ENCODE measurements around the gene TLL2. TPM values are rescaled to one million over a fixed set of nuclear protein-coding genes. Genes with fewer than 3 reads are reported as not detected.

Gene TLL2
- total and polyA plus RNA-seq, 7 experiments from 2014 or later = 0.24 TPM; not detected in 6

- intact Hi-C loops (cut with micrococcal nuclease) = no loop called here
- Mint-ChIP-seq H3K9me3 (peaks cover 0 to 2% (median 0%) of the 10 kb centered on the region in 11 donors), H3K36me3 (no peaks in the 10 kb centered on the region), H3K27ac (no peak overlapping the region), H3K4me1 (no peaks in the 10 kb centered on the region), H3K27me3 (peaks cover 9 to 36% (median 35%) of the 10 kb centered on the region in 5 donors), H3K4me3 (no peak overlapping the region)
- H3K27me3 ChIP-seq (ENCODE audit: control insufficient read depth in 2 of 2, insufficient read depth in 2 of 2, low read length in 2 of 2) = peaks cover 0 to 6% of the 10 kb centered on the region in 2 donors
- DNase-seq = no peak
- POLR2A ChIA-PET = no interaction called here
- H3K36me3 ChIP-seq (ENCODE audit: control insufficient read depth in 2 of 3, insufficient read depth in 3 of 3, low read length in 3 of 3) = no peaks in the 10 kb centered on the region
- H3K4me1 ChIP-seq (ENCODE audit: control insufficient read depth in 2 of 2, insufficient read depth in 2 of 2, low read length in 2 of 2) = no peaks in the 10 kb centered on the region
- no peak overlapping the region for H3K4me3 ChIP-seq (ENCODE audit: low read length)
- H3K27ac ChIP-seq (ENCODE audit: low read depth, low read length) = no peak overlapping the region
- no peaks in the 10 kb centered on the region for H3K9me3 ChIP-seq (ENCODE audit: control insufficient read depth in 2 of 3, low read length in 3 of 3)
- CTCF ChIA-PET = no interaction called here
- ATAC-seq = no peak
Observed at GRCh38 chr10:96427291-96427690, 86.4 kb downstream of the TLL2 start.

GRCh38 chr10:96422525-96422924 lies 91.2 kb downstream of the TLL2 start:
- ChIA-PET POLR2A (no interaction called here), CTCF (interaction anchor here (1.3 kb wide), 1 partner anchor 28 kb away, joined by 3 read pairs; no protein-coding TSS in a partner anchor)
- ATAC-seq = no peak
- H3K36me3 Mint-ChIP-seq = no peaks in the 10 kb centered on the region
- Histone ChIP-seq H3K4me3 (ENCODE audit: low read length) (no peak overlapping the region), H3K36me3 (ENCODE audit: control insufficient read depth in 2 of 3, insufficient read depth in 3 of 3, low read length in 3 of 3) (no peaks in the 10 kb centered on the region), H3K27me3 (ENCODE audit: control insufficient read depth in 2 of 2, insufficient read depth in 2 of 2, low read length in 2 of 2) (peaks cover 0 to 6% of the 10 kb centered on the region in 2 donors), H3K4me1 (ENCODE audit: control insufficient read depth in 2 of 2, insufficient read depth in 2 of 2, low read length in 2 of 2) (no peaks in the 10 kb centered on the region), H3K27ac (ENCODE audit: low read depth, low read length) (no peak overlapping the region), H3K9me3 (ENCODE audit: control insufficient read depth in 2 of 3, low read length in 3 of 3) (no peaks in the 10 kb centered on the region)
- no peak overlapping the region for H3K4me3 Mint-ChIP-seq
- H3K9me3 Mint-ChIP-seq = no peaks in the 10 kb centered on the region
- DNase-seq = no peak
- H3K27ac Mint-ChIP-seq = no peak overlapping the region
- H3K27me3 Mint-ChIP-seq = peaks cover 0 to 35% (median 7%) of the 10 kb centered on the region in 5 donors
- intact Hi-C loops (cut with micrococcal nuclease) = no loop called here
- H3K4me1 Mint-ChIP-seq = no peaks in the 10 kb centered on the region

- ATAC-seq = no peak
- Mint-ChIP-seq H3K27ac (no peak overlapping the region), H3K9me3 (no peaks in the 10 kb centered on the region), H3K27me3 (peaks cover 0 to 30% (median 7%) of the 10 kb centered on the region in 5 donors), H3K4me1 (no peaks in the 10 kb centered on the region), H3K36me3 (no peaks in the 10 kb centered on the region), H3K4me3 (no peak overlapping the region)
- Histone ChIP-seq H3K27me3 (ENCODE audit: control insufficient read depth in 2 of 2, insufficient read depth in 2 of 2, low read length in 2 of 2) (peaks cover 0 to 6% of the 10 kb centered on the region in 2 donors), H3K27ac (ENCODE audit: low read depth, low read length) (no peak overlapping the region), H3K4me3 (ENCODE audit: low read length) (no peak overlapping the region), H3K4me1 (ENCODE audit: control insufficient read depth in 2 of 2, insufficient read depth in 2 of 2, low read length in 2 of 2) (no peaks in the 10 kb centered on the region), H3K9me3 (ENCODE audit: control insufficient read depth in 2 of 3, low read length in 3 of 3) (no peaks in the 10 kb centered on the region), H3K36me3 (ENCODE audit: control insufficient read depth in 2 of 3, insufficient read depth in 3 of 3, low read length in 3 of 3) (no peaks in the 10 kb centered on the region)
- DNase-seq = no peak
- ChIA-PET POLR2A (no interaction called here), CTCF (interaction anchor here (1.3 kb wide), 1 partner anchor 27 kb away, joined by 3 read pairs; no protein-coding TSS in a partner anchor)
- intact Hi-C loops (cut with micrococcal nuclease) = no loop called here
Observed at GRCh38 chr10:96421995-96422394, 91.7 kb downstream of the TLL2 start.

GRCh38 chr10:96420228-96421009 lies 93.3 kb downstream of the TLL2 start:
- CTCF ChIA-PET = interaction anchor here (0.6 kb wide), 1 partner anchor 441 kb away, joined by 4 read pairs; no protein-coding TSS in a partner anchor
- POLR2A ChIA-PET = no interaction called here
- H3K9me3 ChIP-seq (ENCODE audit: control insufficient read depth in 2 of 3, low read length in 3 of 3) = no peaks in the 10 kb centered on the region
- DNase-seq = no peak
- ATAC-seq = no peak
- Mint-ChIP-seq H3K27ac (no peak overlapping the region), H3K36me3 (no peaks in the 10 kb centered on the region), H3K4me3 (no peak overlapping the region), H3K9me3 (no peaks in the 10 kb centered on the region), H3K4me1 (no peaks in the 10 kb centered on the region), H3K27me3 (peaks cover 0 to 18% (median 7%) of the 10 kb centered on the region in 5 donors)
- H3K4me3 ChIP-seq (ENCODE audit: low read length) = no peak overlapping the region
- no peaks in the 10 kb centered on the region for H3K27me3 ChIP-seq (ENCODE audit: control insufficient read depth in 2 of 2, insufficient read depth in 2 of 2, low read length in 2 of 2)
- H3K36me3 ChIP-seq (ENCODE audit: control insufficient read depth in 2 of 3, insufficient read depth in 3 of 3, low read length in 3 of 3) = no peaks in the 10 kb centered on the region
- no peak overlapping the region for H3K27ac ChIP-seq (ENCODE audit: low read depth, low read length)
- no peaks in the 10 kb centered on the region for H3K4me1 ChIP-seq (ENCODE audit: control insufficient read depth in 2 of 2, insufficient read depth in 2 of 2, low read length in 2 of 2)
- intact Hi-C loops (cut with micrococcal nuclease) = no loop called here

GRCh38 chr10:96419351-96419750 lies 94.4 kb downstream of the TLL2 start:
- Histone ChIP-seq H3K36me3 (ENCODE audit: control insufficient read depth in 2 of 3, insufficient read depth in 3 of 3, low read length in 3 of 3) (no peaks in the 10 kb centered on the region), H3K4me1 (ENCODE audit: control insufficient read depth in 2 of 2, insufficient read depth in 2 of 2, low read length in 2 of 2) (no peaks in the 10 kb centered on the region), H3K27ac (ENCODE audit: low read depth, low read length) (no peak overlapping the region), H3K9me3 (ENCODE audit: control insufficient read depth in 2 of 3, low read length in 3 of 3) (no peaks in the 10 kb centered on the region), H3K27me3 (ENCODE audit: control insufficient read depth in 2 of 2, insufficient read depth in 2 of 2, low read length in 2 of 2) (no peaks in the 10 kb centered on the region), H3K4me3 (ENCODE audit: low read length) (no peak overlapping the region)
- Mint-ChIP-seq H3K27me3 (peaks cover 0 to 11% (median 6%) of the 10 kb centered on the region in 5 donors), H3K36me3 (no peaks in the 10 kb centered on the region), H3K9me3 (no peaks in the 10 kb centered on the region), H3K4me3 (no peak overlapping the region), H3K4me1 (no peaks in the 10 kb centered on the region), H3K27ac (no peak overlapping the region)
- no peak for ATAC-seq
- POLR2A ChIA-PET = no interaction called here
- CTCF ChIA-PET = interaction anchor here (0.6 kb wide), 1 partner anchor 442 kb away, joined by 4 read pairs; no protein-coding TSS in a partner anchor
- intact Hi-C loops (cut with micrococcal nuclease) = no loop called here
- DNase-seq = no peak

GRCh38 chr10:96418582-96418981 lies 95.1 kb downstream of the TLL2 start:
- Histone ChIP-seq H3K4me3 (ENCODE audit: low read length) (no peak overlapping the region), H3K9me3 (ENCODE audit: control insufficient read depth in 2 of 3, low read length in 3 of 3) (no peaks in the 10 kb centered on the region), H3K4me1 (ENCODE audit: control insufficient read depth in 2 of 2, insufficient read depth in 2 of 2, low read length in 2 of 2) (no peaks in the 10 kb centered on the region), H3K36me3 (ENCODE audit: control insufficient read depth in 2 of 3, insufficient read depth in 3 of 3, low read length in 3 of 3) (no peaks in the 10 kb centered on the region), H3K27ac (ENCODE audit: low read depth, low read length) (no peak overlapping the region), H3K27me3 (ENCODE audit: control insufficient read depth in 2 of 2, insufficient read depth in 2 of 2, low read length in 2 of 2) (no peaks in the 10 kb centered on the region)
- intact Hi-C loops (cut with micrococcal nuclease) = no loop called here
- Mint-ChIP-seq H3K4me1 (no peaks in the 10 kb centered on the region), H3K27ac (no peak overlapping the region), H3K9me3 (no peaks in the 10 kb centered on the region), H3K27me3 (peaks cover 0 to 6% (median under 1%) of the 10 kb centered on the region in 5 donors), H3K4me3 (no peak overlapping the region), H3K36me3 (no peaks in the 10 kb centered on the region)
- DNase-seq = no peak
- CTCF ChIA-PET = no interaction called here
- POLR2A ChIA-PET = no interaction called here
- ATAC-seq = no peak

- ChIA-PET CTCF (no interaction called here), POLR2A (no interaction called here)
- Histone ChIP-seq H3K4me1 (ENCODE audit: control insufficient read depth in 2 of 2, insufficient read depth in 2 of 2, low read length in 2 of 2) (no peaks in the 10 kb centered on the region), H3K4me3 (ENCODE audit: low read length) (no peak overlapping the region), H3K9me3 (ENCODE audit: control insufficient read depth in 2 of 3, low read length in 3 of 3) (no peaks in the 10 kb centered on the region), H3K36me3 (ENCODE audit: control insufficient read depth in 2 of 3, insufficient read depth in 3 of 3, low read length in 3 of 3) (no peaks in the 10 kb centered on the region), H3K27me3 (ENCODE audit: control insufficient read depth in 2 of 2, insufficient read depth in 2 of 2, low read length in 2 of 2) (no peaks in the 10 kb centered on the region), H3K27ac (ENCODE audit: low read depth, low read length) (no peak overlapping the region)
- H3K4me3 Mint-ChIP-seq = no peak overlapping the region
- no peak for DNase-seq
- H3K9me3 Mint-ChIP-seq = no peaks in the 10 kb centered on the region
- no peaks in the 10 kb centered on the region for H3K36me3 Mint-ChIP-seq
- H3K27ac Mint-ChIP-seq = no peak overlapping the region
- H3K4me1 Mint-ChIP-seq = no peaks in the 10 kb centered on the region
- ATAC-seq = no peak
- H3K27me3 Mint-ChIP-seq = peaks cover 0 to 12% (median 7%) of the 10 kb centered on the region in 5 donors
- intact Hi-C loops (cut with micrococcal nuclease) = no loop called here
Observed at GRCh38 chr10:96417441-96417840, 96.3 kb downstream of the TLL2 start.
